Measurements from ENCODE around the gene ULK4.
A peak's percentile ranks its signal among the peaks of the same experiment; 100 is the strongest.
"Not testable (repeated sequence)": the region's sequence is repeated elsewhere in the genome, so short reads cannot be mapped to it uniquely, and the experiment has no call there.

The ULK4 gene

GRCh38 chr3:41961751-41962679, at the start of gene ULK4:
Gene ULK4, minus strand, starts transcription at chr3:41962103. Its CDS starts 7,344 bp downstream, at chr3:41954759.
- peak; percentile 99 for DNase-seq (ENCODE audit: low spot score)

GRCh38 chr3:42010530-42010929, 48.6 kb upstream of the ULK4 start:
- no peak for DNase-seq (ENCODE audit: low spot score)

DNA sequence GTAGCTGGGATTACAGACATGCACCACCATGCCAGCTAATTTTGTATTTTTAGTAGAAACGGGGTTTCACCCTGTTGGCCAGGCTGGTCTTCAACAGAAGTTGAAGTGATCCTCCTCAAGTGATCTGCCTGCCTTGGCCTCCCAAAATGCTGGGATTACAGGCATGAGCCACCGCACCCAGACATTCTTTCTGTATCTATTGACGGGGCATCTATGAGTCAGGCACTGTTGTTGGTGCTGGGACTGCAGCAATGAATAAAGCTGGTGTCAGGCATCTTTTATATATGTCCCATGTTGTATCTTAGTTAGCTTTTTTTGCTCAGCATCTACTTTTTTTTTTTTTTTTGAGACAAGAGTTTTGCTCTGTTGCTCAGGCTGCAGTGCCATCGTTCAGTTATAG, 47.6 kb upstream of the ULK4 start:
- DNase-seq (ENCODE audit: low spot score) = no peak

- DNase-seq (ENCODE audit: low spot score) = no peak
Measured at GRCh38 chr3:42007785-42008184, 45.9 kb upstream of the ULK4 start.

GRCh38 chr3:42005401-42005800, 43.5 kb upstream of the ULK4 start:
- no peak for DNase-seq (ENCODE audit: low spot score)

GRCh38 chr3:42002790-42003189, 40.9 kb upstream of the ULK4 start:
- no peak for DNase-seq (ENCODE audit: low spot score)

GRCh38 chr3:42001777-42002176, 39.9 kb upstream of the ULK4 start:
- DNase-seq (ENCODE audit: low spot score) = no peak

DNA sequence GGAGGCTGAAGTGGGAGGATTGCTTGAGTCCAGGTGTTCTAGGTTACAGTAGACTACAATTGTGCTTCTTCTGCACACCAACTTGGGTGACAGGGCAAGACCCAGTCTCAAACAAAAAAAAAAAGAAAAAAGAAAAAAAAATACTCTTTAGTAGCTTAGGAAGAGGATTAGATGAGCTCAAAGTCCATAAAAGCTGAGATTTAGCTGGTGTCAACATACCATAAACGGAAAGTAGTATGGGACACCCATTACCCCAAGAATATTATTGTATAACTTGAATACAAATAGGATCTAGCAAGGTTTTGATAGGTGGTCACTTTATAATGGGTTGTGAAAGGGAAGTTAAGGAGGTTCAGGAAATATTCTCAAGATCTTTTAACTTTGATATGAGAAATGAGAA, 38.0 kb upstream of the ULK4 start:
- DNase-seq (ENCODE audit: low spot score) = no peak

DNA sequence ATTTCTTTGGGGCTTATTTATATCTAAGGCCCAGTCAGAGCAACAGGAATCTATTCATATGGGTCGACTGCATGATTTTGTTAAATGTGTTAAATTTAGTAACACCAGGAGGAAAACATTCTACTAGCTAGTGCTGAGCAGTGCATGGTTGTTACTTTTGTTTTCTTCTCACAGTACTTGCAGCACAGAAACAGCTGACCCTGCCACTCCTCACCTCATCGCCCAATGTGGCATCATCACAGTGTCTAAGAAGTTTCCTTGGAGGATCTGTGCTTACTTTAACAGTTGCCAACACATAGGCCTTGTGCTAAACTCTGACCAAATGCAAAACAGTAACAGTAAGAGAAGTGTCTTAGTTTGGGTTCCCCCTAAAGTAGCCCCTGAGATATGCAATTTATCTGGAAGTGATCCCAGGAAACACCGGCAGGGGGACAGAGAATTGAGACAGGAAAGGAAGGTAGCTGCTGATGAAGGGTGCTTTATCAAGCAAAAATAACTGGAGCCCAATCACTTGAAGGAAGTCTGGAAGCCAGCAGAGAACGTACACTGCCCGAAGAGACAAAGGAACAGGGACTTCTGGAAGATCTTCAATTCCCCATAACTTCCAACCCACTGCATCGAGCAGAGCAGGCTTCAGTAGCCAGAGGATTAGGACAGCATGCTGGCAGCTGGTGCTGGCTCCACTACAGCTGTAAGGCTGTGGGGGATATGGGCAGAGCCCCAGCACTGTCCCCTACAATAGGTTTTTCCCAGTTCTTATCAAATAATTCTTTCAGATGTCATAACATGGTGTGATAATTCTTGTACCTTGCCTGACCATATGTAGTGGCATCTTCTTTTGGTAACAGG, 36.0 kb upstream of the ULK4 start:
- peak; percentile 10 for DNase-seq (ENCODE audit: low spot score)

DNA sequence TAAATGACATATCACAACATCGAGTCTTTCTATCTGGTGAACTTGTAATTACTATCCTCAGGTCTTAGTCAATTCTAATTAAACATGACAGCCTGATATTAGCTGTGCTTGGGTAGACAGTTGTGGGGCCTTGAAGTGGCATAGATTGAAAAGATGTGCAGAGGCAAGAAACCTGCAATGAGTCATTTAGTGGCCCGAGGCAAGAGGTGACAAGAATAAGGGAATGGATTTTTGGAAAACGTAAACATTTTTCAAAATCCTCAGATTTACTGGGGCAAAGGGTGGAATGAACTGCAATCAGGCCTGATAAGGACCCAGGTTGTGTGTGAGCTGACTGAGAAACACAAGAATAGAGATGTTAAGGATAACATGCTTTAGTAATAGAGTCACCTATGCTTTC, 29.5 kb upstream of the ULK4 start:
- DNase-seq (ENCODE audit: low spot score) = no peak

DNA sequence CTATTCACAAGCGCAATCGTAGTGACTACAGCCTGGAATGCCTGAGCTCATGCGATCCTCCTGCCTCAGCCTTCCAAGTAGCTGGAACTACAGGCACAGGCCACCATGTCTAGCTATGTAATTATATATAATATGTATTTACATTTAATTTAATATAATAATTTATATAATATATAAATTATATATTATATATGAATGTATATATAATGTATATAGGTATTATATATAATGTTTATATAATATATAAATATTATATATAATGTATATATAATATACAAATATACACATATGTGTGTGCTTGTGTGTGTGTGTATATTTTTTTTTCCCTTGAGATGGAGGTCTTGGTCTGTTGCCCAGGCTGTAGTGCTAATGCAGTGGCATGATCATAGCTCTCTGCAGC, 27.6 kb upstream of the ULK4 start:
- DNase-seq (ENCODE audit: low spot score) = no peak

DNA sequence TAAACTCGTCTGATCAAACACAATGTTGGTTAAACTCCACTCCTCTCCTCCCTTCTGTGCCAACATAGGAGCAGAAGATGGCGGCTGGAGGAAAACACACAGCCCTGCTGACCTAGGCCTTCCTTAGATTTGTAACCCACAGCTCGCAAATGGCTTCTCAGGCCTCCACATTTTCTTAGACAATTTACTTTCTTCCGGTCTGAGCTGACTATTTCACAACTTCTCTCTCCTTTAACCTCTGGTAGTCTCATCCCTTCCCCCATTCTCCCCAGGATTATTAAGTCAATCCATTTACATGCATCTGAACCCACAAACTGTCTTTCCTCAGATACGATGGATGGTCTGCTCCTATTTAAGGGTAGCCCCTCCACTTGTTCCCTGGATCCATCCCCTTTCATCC, 25.7 kb upstream of the ULK4 start:
- no peak for DNase-seq (ENCODE audit: low spot score)

- DNase-seq (ENCODE audit: low spot score) = no peak
Measured at GRCh38 chr3:41986561-41986960, 24.7 kb upstream of the ULK4 start.

- no peak for DNase-seq (ENCODE audit: low spot score)
Measured at GRCh38 chr3:41985018-41985417, 23.1 kb upstream of the ULK4 start.

- not testable (repeated sequence) for DNase-seq (ENCODE audit: low spot score)
Measured at GRCh38 chr3:41983091-41983490, 21.2 kb upstream of the ULK4 start.

DNA sequence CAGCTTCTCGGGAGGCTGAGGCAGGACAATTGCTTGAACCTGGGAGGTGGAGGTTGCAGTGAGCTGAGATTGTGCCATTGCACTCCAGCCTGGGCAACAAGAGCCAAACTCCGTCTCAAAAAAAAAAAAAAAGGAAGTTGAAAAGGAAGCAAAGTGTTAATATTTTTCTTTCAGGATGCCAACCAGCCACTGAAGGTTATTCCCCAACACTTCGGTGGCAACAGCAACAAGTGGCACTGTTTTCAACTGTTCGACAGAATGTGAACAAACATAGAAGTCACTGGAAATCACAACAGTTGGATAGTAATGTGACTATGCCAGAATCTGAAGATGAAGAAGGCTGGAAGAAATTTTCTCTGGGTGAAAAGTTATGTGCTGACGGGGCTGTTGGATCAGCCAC, 15.5 kb upstream of the ULK4 start:
- not testable (repeated sequence) for DNase-seq (ENCODE audit: low spot score)

GRCh38 chr3:41975416-41976103, 13.7 kb upstream of the ULK4 start:
- no peak for DNase-seq (ENCODE audit: low spot score)

DNA sequence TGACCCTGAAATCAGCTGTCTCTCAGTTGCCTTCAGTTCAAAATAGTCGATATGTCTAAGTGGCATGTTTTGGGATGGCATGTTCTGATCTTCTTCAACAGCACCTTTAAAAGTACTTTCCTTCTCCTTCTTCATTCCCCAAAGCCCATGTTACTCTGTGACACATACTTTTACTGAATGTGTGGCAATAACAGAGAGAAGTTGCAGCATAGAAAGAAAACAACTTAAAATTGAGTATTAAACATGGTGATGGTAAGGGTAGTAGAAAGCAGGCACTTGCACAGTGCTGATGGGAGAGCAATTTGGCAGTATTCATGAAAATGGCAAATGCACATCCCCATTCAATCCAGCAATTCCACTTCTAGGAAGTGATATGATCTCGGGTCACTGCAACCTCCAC, 12.3 kb upstream of the ULK4 start:
- DNase-seq (ENCODE audit: low spot score) = no peak

GRCh38 chr3:41972802-41973201, 10.9 kb upstream of the ULK4 start:
- DNase-seq (ENCODE audit: low spot score) = no peak

DNA sequence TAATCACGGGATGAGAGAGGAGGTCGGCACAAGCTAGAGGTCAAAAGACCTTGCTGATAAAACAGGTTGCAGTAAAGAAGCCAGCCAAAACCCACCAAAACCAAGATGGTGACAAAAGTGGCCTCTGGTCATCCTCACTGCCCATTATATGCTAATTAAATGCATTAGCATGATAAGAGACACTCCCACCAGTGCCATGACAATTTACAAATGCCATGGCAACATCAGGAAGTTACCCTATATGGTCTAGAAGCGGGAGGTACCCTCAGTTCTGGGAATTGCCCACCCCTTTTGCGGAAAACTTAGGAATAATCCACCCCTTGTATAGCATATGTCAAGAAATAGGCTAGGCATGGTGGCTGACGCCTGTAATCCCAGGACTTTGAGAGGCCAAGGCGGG, 4.3 kb upstream of the ULK4 start:
- DNase-seq (ENCODE audit: low spot score) = no peak

- no peak for DNase-seq (ENCODE audit: low spot score)
Measured at GRCh38 chr3:41963823-41964222, 1.9 kb upstream of the ULK4 start.
